MM.1S (cell line): ENCODE results near the gene C3orf18.

ENCODE experiments used
- DNase-seq: peaks from one replicate; pipeline ENCODE4 v3.0.0-alpha.2; 2015
- H2AFZ ChIP-seq: fragments of 300-600 bp; sonication (generic); 2 replicates; pipeline ENCODE4 v1.6.0; 2016; ENCODE audit warnings: antibody characterized with exemption, low read length
- H3F3A ChIP-seq: fragments of 300-600 bp; sonication (generic); 2 replicates; pipeline ENCODE4 v1.6.1; 2016; ENCODE audit warnings: mild to moderate bottlenecking, antibody characterized with exemption, low read length, moderate library complexity, mixed read lengths; ENCODE audit not compliant: insufficient read depth
- H3K27ac ChIP-seq: fragments of 300-600 bp; sonication (generic); 2 replicates; pipeline ENCODE4 v1.5.1; 2016; ENCODE audit warnings: mild to moderate bottlenecking, low read length
- H3K27me3 ChIP-seq: fragments of 300-600 bp; sonication (generic); replicated peaks from 2 replicates; pipeline ENCODE4 v1.6.0; 2016; ENCODE audit warnings: low read length; ENCODE audit not compliant: insufficient read depth
- H3K36me3 ChIP-seq: fragments of 300-600 bp; sonication (generic); replicated peaks from 2 replicates; pipeline ENCODE4 v1.6.1; 2016; ENCODE audit warnings: mild to moderate bottlenecking, low read length, mixed read lengths; ENCODE audit not compliant: insufficient read depth
- H3K4me1 ChIP-seq: fragments of 300-600 bp; sonication (generic); 2 replicates; pipeline ENCODE4 v1.6.1; 2016; ENCODE audit warnings: low read length, mixed read lengths
- H3K4me2 ChIP-seq: fragments of 300-600 bp; sonication (generic); 2 replicates; pipeline ENCODE4 v1.6.0; 2016; ENCODE audit warnings: low read depth, low read length
- H3K4me3 ChIP-seq: fragments of 300-600 bp; sonication (generic); 2 replicates; pipeline ENCODE4 v1.5.1; 2016; ENCODE audit warnings: low read length, mixed read lengths
- H3K79me2 ChIP-seq: fragments of 300-600 bp; sonication (generic); 2 replicates; pipeline ENCODE4 v1.6.1; 2016; ENCODE audit warnings: mixed run types, low read length, mixed read lengths
- H3K9ac ChIP-seq: fragments of 300-600 bp; sonication (generic); 2 replicates; pipeline ENCODE4 v1.6.1; 2016; ENCODE audit warnings: low read length, mixed read lengths
- H3K9me2 ChIP-seq: fragments of 300-600 bp; sonication (generic); replicated peaks from 2 replicates; pipeline ENCODE4 v1.6.1; 2016; ENCODE audit warnings: mild to moderate bottlenecking, low read length, mixed read lengths; ENCODE audit not compliant: insufficient read depth
- H3K9me3 ChIP-seq: fragments of 300-600 bp; sonication (generic); replicated peaks from 2 replicates; pipeline ENCODE4 v1.6.1; 2016; ENCODE audit warnings: mild to moderate bottlenecking, low read length, mixed read lengths; ENCODE audit not compliant: insufficient read depth
- H4K20me1 ChIP-seq: fragments of 300-600 bp; sonication (generic); 2 replicates; pipeline ENCODE4 v1.6.1; 2016; ENCODE audit warnings: mild to moderate bottlenecking, low read length, moderate library complexity, mixed read lengths; ENCODE audit not compliant: insufficient read depth
- CTCF ChIP-seq: fragments of 300-600 bp; sonication (generic); IDR thresholded peaks from 2 replicates; pipeline ENCODE4 v1.5.1; 2016; ENCODE audit warnings: antibody characterized with exemption, low read length, mixed read lengths
- EZH2 ChIP-seq: fragments of 300-600 bp; sonication (generic); optimal IDR thresholded peaks from 2 replicates; pipeline ENCODE3; 2017; ENCODE audit warnings: low read depth, mild to moderate bottlenecking, antibody characterized with exemption, low read length, mixed read lengths
- EZH2phosphoT487 ChIP-seq: fragments of 300-600 bp; sonication (generic); IDR thresholded peaks from 2 replicates; pipeline ENCODE4 v1.6.1; 2018; ENCODE audit warnings: antibody characterized with exemption, low read length

C3orf18 gene

GRCh38 chr3:50551681-50552435 lies 15.7 kb downstream of the C3orf18 start:
- H3K9ac ChIP-seq: no peak overlapping the region
- no peaks in the 10 kb centered on the region for H3K36me3 ChIP-seq
- H3K4me1 ChIP-seq: no peaks in the 10 kb centered on the region
- no peak for DNase-seq
- no peak overlapping the region for H3K27ac ChIP-seq
- peak; percentile 19; the same call in 1 of the 2 replicates for TF ChIP-seq CTCF
- TF ChIP-seq EZH2phosphoT487: no peak
- no peak overlapping the region for H2AFZ ChIP-seq
- H4K20me1 ChIP-seq: no peaks in the 10 kb centered on the region
- H3K4me3 ChIP-seq: no peak overlapping the region
- H3K27me3 ChIP-seq: peaks cover 32% of the 10 kb centered on the region
- no peak overlapping the region for H3K4me2 ChIP-seq
- H3K9me3 ChIP-seq: no peaks in the 10 kb centered on the region
- H3K9me2 ChIP-seq: no peaks in the 10 kb centered on the region
- no peaks in the 10 kb centered on the region for H3K79me2 ChIP-seq
- no peaks in the 10 kb centered on the region for H3F3A ChIP-seq

- no peaks in the 10 kb centered on the region for H3K9me3 ChIP-seq
- no peak for DNase-seq
- no peak overlapping the region for H3K4me2 ChIP-seq
- no peak overlapping the region for H3K4me3 ChIP-seq
- H3K4me1 ChIP-seq: no peaks in the 10 kb centered on the region
- no peaks in the 10 kb centered on the region for H4K20me1 ChIP-seq
- H3K9me2 ChIP-seq: no peaks in the 10 kb centered on the region
- no peak overlapping the region for H3K27ac ChIP-seq
- peaks cover 32% of the 10 kb centered on the region for H3K27me3 ChIP-seq
- no peaks in the 10 kb centered on the region for H3F3A ChIP-seq
- H3K9ac ChIP-seq: no peak overlapping the region
- H3K36me3 ChIP-seq: no peaks in the 10 kb centered on the region
- no peak overlapping the region for H2AFZ ChIP-seq
- no peaks in the 10 kb centered on the region for H3K79me2 ChIP-seq
- TF ChIP-seq EZH2phosphoT487: no peak
- TF ChIP-seq CTCF: no peak
- no peak for TF ChIP-seq EZH2
Observed at GRCh38 chr3:50551054-50551659, 16.4 kb downstream of the C3orf18 start.

GRCh38 chr3:50550079-50550736 lies 17.3 kb downstream of the C3orf18 start:
- Histone ChIP-seq H4K20me1 (no peaks in the 10 kb centered on the region), H3K27me3 (peaks cover 24% of the 10 kb centered on the region), H3K4me3 (no peak overlapping the region), H3K4me2 (no peak overlapping the region), H3K9me2 (no peaks in the 10 kb centered on the region), H3K79me2 (no peaks in the 10 kb centered on the region), H3K4me1 (no peaks in the 10 kb centered on the region), H3F3A (no peaks in the 10 kb centered on the region), H2AFZ (no peak overlapping the region), H3K27ac (no peak overlapping the region), H3K9me3 (no peaks in the 10 kb centered on the region), H3K9ac (no peak overlapping the region), H3K36me3 (no peaks in the 10 kb centered on the region)
- DNase-seq: peak; percentile 29
- TF ChIP-seq EZH2phosphoT487: no peak
- no peak for TF ChIP-seq EZH2
- peak; percentile 50 for TF ChIP-seq CTCF
